GM23338 (cell line): Measurements from ENCODE around the gene FAM20C. TPM values are rescaled to one million over a fixed set of nuclear protein-coding genes. Genes with fewer than 3 reads are reported as not detected.
"Not testable (repeated sequence)": the region's sequence is repeated elsewhere in the genome, so short reads cannot be mapped to it uniquely, and the experiment has no call there.

Experiments used
- ATAC-seq: fragments of 200-7000 bp; cut with Tn5 transposase; 3 replicates; pipeline ENCODE4 v1.9.1; 2020
- DNase-seq: peaks from one replicate; pipeline ENCODE4 v3.0.0-alpha.2; 2015; ENCODE audit warnings: low spot score
- H2AFZ ChIP-seq: fragments of 200-600 bp; sonication (generic); 2 replicates; pipeline ENCODE4 v1.8.0; 2016; ENCODE audit warnings: antibody characterized with exemption, mild to moderate bottlenecking, moderate library complexity
- H3F3A ChIP-seq: fragments of 200-600 bp; sonication (generic); replicated peaks from 2 replicates; pipeline ENCODE4 v1.8.0; 2017; ENCODE audit warnings: antibody characterized with exemption, mixed run types, low read depth
- H3K27ac ChIP-seq: fragments of 200-600 bp; sonication (generic); 2 replicates; pipeline ENCODE4 v1.6.1; 2016; ENCODE audit warnings: low read depth
- H3K27me3 ChIP-seq: fragments of 200-600 bp; sonication (generic); 2 replicates; pipeline ENCODE4 v1.8.0; 2016; ENCODE audit warnings: mild to moderate bottlenecking, mixed run types, moderate library complexity; ENCODE audit not compliant: insufficient read depth
- H3K36me3 ChIP-seq: fragments of 200-600 bp; sonication (generic); 2 replicates; pipeline ENCODE4 v1.8.0; 2016; ENCODE audit warnings: mild to moderate bottlenecking; ENCODE audit not compliant: insufficient read depth
- H3K4me1 ChIP-seq: fragments of 200-600 bp; sonication (generic); 2 replicates; pipeline ENCODE4 v1.8.0; 2016; ENCODE audit warnings: mild to moderate bottlenecking, moderate library complexity; ENCODE audit not compliant: insufficient read depth
- H3K4me2 ChIP-seq: fragments of 200-600 bp; sonication (generic); 2 replicates; pipeline ENCODE4 v1.7.1; 2017; ENCODE audit warnings: mixed run types
- H3K4me3 ChIP-seq: fragments of 200-600 bp; sonication (generic); 2 replicates; pipeline ENCODE4 v1.6.1; 2016; ENCODE audit warnings: mixed run types
- H3K79me2 ChIP-seq: fragments of 200-600 bp; sonication (generic); replicated peaks from 2 replicates; pipeline ENCODE4 v1.8.0; 2017; ENCODE audit warnings: mild to moderate bottlenecking; ENCODE audit not compliant: insufficient read depth
- H3K9me2 ChIP-seq: fragments of 200-600 bp; sonication (generic); 2 replicates; pipeline ENCODE4 v1.8.0; 2017; ENCODE audit not compliant: insufficient read depth
- H4K20me1 ChIP-seq: fragments of 200-600 bp; sonication (generic); replicated peaks from 2 replicates; pipeline ENCODE4 v1.8.0; 2017; ENCODE audit warnings: mild to moderate bottlenecking; ENCODE audit not compliant: insufficient read depth
- H3K27ac Mint-ChIP-seq: 2 replicates; pipeline ENCODE4 v1.8.0; 2020; ENCODE audit warnings: inconsistent platforms, mild to moderate bottlenecking, moderate library complexity, mixed read lengths
- H3K27me3 Mint-ChIP-seq: 3 replicates; pipeline ENCODE4 v1.8.0; 2022; ENCODE audit warnings: low read depth, mild to moderate bottlenecking, moderate library complexity, mixed read lengths, inconsistent platforms; ENCODE audit not compliant: insufficient read depth, poor library complexity
- H3K36me3 Mint-ChIP-seq: 3 replicates; pipeline ENCODE4 v1.8.0; 2021; ENCODE audit warnings: low read depth, mild to moderate bottlenecking, inconsistent platforms, moderate library complexity, mixed read lengths
- H3K4me1 Mint-ChIP-seq: 3 replicates; pipeline ENCODE4 v1.8.0; 2020; ENCODE audit warnings: mild to moderate bottlenecking, inconsistent platforms, mixed read lengths
- H3K4me3 Mint-ChIP-seq: 3 replicates; pipeline ENCODE4 v1.8.0; 2021; ENCODE audit warnings: moderate library complexity, mild to moderate bottlenecking, inconsistent platforms, mixed read lengths
- H3K9me3 Mint-ChIP-seq: 3 replicates; pipeline ENCODE4 v1.8.0; 2020; ENCODE audit warnings: moderate library complexity, mild to moderate bottlenecking, inconsistent platforms, mixed read lengths
- POLR2AphosphoS5 ChIP-seq: IDR thresholded peaks from 2 replicates; pipeline ENCODE4 v1.6.1; 2016; ENCODE audit warnings: antibody characterized with exemption, low read depth
- polyA plus RNA-seq: library from polyadenylated mRNA; unstranded; fragments of >200 nt; fragmentation: Nextera tagmentation; extraction: Ambion mirVana; gene quantifications from 2 replicates; pipeline ENCODE4 v1.2.1, GENCODE V29; 2016
- total RNA-seq: library from RNA; depleted of rRNA; stranded (reverse); fragments of >200 nt; shearing (Covaris generic); gene quantifications from 2 replicates; pipeline ENCODE4 v1.2.3, GENCODE V29; 2014
- TF ChIP-seq, protein P1 (sequence below): fragments of 250-450 bp; sonication (Bioruptor Pico); IDR thresholded peaks from 2 replicates; pipeline ENCODE4 v1.5.0; 2020; ENCODE audit warnings: mild to moderate bottlenecking, moderate library complexity

Gene FAM20C
- total and polyA plus RNA-seq, 2 experiments from 2014 or later: 7.6 to 24.8 TPM

DNA sequence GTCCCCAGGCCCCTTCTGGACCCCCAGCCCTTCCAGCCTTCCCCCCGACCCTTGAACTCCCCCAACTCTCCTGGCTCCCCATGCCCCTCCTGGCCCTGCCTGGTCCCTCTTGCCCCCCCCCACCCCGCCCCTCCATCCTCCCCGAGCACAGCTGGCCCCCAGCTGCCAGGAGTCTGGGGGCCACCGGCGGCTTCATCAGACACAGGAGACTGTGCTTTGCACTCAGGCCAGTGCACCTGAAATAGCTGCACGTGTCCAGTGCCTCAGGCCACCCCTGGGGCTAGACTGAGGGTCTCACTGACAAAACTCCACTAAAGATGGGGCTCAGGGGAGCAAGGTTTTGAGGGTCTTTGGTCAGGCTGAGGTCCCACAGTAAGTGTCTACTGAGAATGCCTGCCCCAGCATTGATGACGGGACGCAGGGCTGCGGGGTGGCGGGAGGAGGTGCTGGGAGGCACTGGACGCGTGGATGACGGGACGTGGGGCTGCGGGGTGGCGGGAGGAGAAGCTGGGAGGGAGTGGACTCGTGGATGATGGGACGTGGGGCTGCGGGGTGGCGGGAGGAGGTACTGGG lies 104.1 kb downstream of the FAM20C start (continued):
- TF ChIP-seq, protein P1, sequence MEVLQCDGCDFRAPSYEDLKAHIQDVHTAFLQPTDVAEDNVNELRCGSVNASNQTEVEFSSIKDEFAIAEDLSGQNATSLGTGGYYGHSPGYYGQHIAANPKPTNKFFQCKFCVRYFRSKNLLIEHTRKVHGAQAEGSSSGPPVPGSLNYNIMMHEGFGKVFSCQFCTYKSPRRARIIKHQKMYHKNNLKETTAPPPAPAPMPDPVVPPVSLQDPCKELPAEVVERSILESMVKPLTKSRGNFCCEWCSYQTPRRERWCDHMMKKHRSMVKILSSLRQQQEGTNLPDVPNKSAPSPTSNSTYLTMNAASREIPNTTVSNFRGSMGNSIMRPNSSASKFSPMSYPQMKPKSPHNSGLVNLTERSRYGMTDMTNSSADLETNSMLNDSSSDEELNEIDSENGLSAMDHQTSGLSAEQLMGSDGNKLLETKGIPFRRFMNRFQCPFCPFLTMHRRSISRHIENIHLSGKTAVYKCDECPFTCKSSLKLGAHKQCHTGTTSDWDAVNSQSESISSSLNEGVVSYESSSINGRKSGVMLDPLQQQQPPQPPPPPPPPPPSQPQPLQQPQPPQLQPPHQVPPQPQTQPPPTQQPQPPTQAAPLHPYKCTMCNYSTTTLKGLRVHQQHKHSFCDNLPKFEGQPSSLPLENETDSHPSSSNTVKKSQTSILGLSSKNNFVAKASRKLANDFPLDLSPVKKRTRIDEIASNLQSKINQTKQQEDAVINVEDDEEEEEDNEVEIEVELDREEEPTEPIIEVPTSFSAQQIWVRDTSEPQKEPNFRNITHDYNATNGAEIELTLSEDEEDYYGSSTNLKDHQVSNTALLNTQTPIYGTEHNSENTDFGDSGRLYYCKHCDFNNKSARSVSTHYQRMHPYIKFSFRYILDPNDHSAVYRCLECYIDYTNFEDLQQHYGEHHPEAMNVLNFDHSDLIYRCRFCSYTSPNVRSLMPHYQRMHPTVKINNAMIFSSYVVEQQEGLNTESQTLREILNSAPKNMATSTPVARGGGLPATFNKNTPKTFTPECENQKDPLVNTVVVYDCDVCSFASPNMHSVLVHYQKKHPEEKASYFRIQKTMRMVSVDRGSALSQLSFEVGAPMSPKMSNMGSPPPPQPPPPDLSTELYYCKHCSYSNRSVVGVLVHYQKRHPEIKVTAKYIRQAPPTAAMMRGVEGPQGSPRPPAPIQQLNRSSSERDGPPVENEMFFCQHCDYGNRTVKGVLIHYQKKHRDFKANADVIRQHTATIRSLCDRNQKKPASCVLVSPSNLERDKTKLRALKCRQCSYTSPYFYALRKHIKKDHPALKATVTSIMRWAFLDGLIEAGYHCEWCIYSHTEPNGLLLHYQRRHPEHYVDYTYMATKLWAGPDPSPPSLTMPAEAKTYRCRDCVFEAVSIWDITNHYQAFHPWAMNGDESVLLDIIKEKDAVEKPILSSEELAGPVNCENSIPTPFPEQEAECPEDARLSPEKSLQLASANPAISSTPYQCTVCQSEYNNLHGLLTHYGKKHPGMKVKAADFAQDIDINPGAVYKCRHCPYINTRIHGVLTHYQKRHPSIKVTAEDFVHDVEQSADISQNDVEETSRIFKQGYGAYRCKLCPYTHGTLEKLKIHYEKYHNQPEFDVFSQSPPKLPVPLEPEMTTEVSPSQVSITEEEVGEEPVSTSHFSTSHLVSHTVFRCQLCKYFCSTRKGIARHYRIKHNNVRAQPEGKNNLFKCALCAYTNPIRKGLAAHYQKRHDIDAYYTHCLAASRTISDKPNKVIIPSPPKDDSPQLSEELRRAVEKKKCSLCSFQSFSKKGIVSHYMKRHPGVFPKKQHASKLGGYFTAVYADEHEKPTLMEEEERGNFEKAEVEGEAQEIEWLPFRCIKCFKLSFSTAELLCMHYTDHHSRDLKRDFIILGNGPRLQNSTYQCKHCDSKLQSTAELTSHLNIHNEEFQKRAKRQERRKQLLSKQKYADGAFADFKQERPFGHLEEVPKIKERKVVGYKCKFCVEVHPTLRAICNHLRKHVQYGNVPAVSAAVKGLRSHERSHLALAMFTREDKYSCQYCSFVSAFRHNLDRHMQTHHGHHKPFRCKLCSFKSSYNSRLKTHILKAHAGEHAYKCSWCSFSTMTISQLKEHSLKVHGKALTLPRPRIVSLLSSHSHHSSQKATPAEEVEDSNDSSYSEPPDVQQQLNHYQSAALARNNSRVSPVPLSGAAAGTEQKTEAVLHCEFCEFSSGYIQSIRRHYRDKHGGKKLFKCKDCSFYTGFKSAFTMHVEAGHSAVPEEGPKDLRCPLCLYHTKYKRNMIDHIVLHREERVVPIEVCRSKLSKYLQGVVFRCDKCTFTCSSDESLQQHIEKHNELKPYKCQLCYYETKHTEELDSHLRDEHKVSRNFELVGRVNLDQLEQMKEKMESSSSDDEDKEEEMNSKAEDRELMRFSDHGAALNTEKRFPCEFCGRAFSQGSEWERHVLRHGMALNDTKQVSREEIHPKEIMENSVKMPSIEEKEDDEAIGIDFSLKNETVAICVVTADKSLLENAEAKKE (CRISPR knock-in tag): no peak

GRCh38 chr7:297141-297540 lies 104.8 kb downstream of the FAM20C start:
- H3K4me3 Mint-ChIP-seq, H3K4me1 ChIP-seq, H3K36me3 Mint-ChIP-seq, H2AFZ ChIP-seq, H3K27ac ChIP-seq, H3K79me2 ChIP-seq, DNase-seq, H3K36me3 ChIP-seq, H3K27me3 Mint-ChIP-seq, H3K9me2 ChIP-seq, H3F3A ChIP-seq, H3K4me3 ChIP-seq, H3K4me2 ChIP-seq, ATAC-seq, H3K4me1 Mint-ChIP-seq, H4K20me1 ChIP-seq, H3K27ac Mint-ChIP-seq: not testable (repeated sequence)
- H3K27me3 ChIP-seq: peaks cover 17% of the 10 kb centered on the region
- peaks cover 16% of the 10 kb centered on the region for H3K9me3 Mint-ChIP-seq

DNA sequence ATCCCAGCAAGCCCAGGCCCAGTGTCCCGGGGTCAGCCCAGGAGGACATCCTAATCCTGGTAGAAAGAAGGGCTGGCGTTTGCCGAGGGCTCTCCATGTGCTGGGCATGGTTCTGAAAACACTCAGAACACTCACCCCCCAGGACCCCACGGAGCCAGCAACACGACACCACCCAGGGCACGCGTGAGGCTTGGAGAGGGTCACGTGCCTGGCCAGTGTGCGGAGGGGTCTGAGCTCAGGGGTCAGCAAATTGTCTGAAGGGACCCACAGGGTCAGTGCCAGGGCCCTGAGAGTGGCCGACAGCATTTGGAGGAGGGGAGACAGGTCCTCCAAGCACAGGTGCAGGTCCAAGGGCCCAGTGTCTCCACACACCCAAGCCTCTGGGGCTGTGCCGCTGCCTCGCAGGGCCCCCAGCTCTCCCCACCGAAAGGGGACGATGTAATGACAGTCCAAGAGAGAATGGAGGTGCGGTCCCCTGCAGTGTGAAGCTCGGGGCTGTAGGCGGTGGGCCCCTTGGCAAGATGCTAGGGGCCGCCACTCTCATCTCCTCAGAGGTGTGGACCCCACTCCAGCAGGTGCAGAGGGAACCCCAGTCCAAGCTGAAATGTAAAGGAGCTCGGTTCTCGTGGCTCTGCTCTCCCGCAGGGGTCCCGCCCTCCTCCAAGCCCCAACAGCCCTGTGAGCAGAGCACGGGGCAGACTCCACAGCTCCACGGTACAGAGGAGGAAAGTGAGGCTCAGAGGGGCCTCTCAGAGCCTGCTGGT lies 105.4 kb downstream of the FAM20C start:
- H3K27me3 ChIP-seq: peaks cover 10% of the 10 kb centered on the region; the same call in 1 of the 2 replicates
- Mint-ChIP-seq H3K27ac (no peak overlapping the region), H3K4me3 (no peak overlapping the region), H3K9me3 (peaks cover 13% of the 10 kb centered on the region), H3K36me3 (peaks cover 2% of the 10 kb centered on the region; the same call in 1 of the 3 replicates), H3K27me3 (peaks cover 9% of the 10 kb centered on the region), H3K4me1 (no peaks in the 10 kb centered on the region)
- 0 out of 2 replicates have a peak, but pooled peaks cover 6% of the 10 kb centered on the region for H3F3A ChIP-seq
- no peak for ATAC-seq
- no peaks in the 10 kb centered on the region for H3K79me2 ChIP-seq
- H3K9me2 ChIP-seq: no peaks in the 10 kb centered on the region
- no peak overlapping the region for H2AFZ ChIP-seq
- DNase-seq: no peak
- no peak overlapping the region for H3K27ac ChIP-seq
- no peaks in the 10 kb centered on the region for H3K4me1 ChIP-seq
- H3K4me2 ChIP-seq: no peak overlapping the region
- no peak overlapping the region for H3K4me3 ChIP-seq
- H4K20me1 ChIP-seq: no peaks in the 10 kb centered on the region
- no peaks in the 10 kb centered on the region for H3K36me3 ChIP-seq
- no peak for TF ChIP-seq POLR2AphosphoS5
- TF ChIP-seq, protein P1 (CRISPR knock-in tag): no peak
